Osteocyte (in vitro differentiated cells): ENCODE data around the gene GTF3C1. TPM values are rescaled to one million over a fixed set of nuclear protein-coding genes. Genes with fewer than 3 reads are reported as not detected.

ENCODE experiments used
- DNase-seq: peaks from one replicate; pipeline ENCODE4 v3.0.0; 2021; ENCODE audit warnings: mixed read lengths; ENCODE audit not compliant: unreplicated experiment; ENCODE audit errors: extremely low spot score
- H3K27ac Mint-ChIP-seq: one replicate; pipeline ENCODE4 v1.8.0; 2021; ENCODE audit warnings: mild to moderate bottlenecking, mixed read lengths; ENCODE audit not compliant: unreplicated experiment
- H3K27me3 Mint-ChIP-seq: one replicate; pipeline ENCODE4 v1.8.0; 2021; ENCODE audit warnings: mixed read lengths; ENCODE audit not compliant: unreplicated experiment
- H3K36me3 Mint-ChIP-seq: one replicate; pipeline ENCODE4 v1.8.0; 2021; ENCODE audit warnings: mixed read lengths; ENCODE audit not compliant: unreplicated experiment
- H3K4me1 Mint-ChIP-seq: one replicate; pipeline ENCODE4 v1.8.0; 2021; ENCODE audit warnings: mixed read lengths; ENCODE audit not compliant: unreplicated experiment
- H3K4me3 Mint-ChIP-seq: one replicate; pipeline ENCODE4 v1.8.0; 2021; ENCODE audit warnings: mild to moderate bottlenecking, moderate library complexity, mixed read lengths; ENCODE audit not compliant: unreplicated experiment
- H3K9me3 Mint-ChIP-seq: one replicate; pipeline ENCODE4 v1.8.0; 2021; ENCODE audit warnings: mixed read lengths; ENCODE audit not compliant: unreplicated experiment
- total RNA-seq: library from RNA; stranded (reverse); gene quantifications from 2 replicates; pipeline ENCODE4 v1.2.1, GENCODE V29; 2021
- TF ChIP-seq, protein P1 (sequence below): fragments of 200-600 bp; sonication (generic); IDR thresholded peaks from 2 replicates; pipeline ENCODE4 v1.5.0; 2021; ENCODE audit warnings: antibody characterized with exemption, mild to moderate bottlenecking, moderate library complexity

GTF3C1 gene
- total RNA-seq, 1 donor from 2014 or later = 92.3 TPM

- H3K4me1 Mint-ChIP-seq = peaks cover 21% of the 10 kb centered on the region
- H3K27ac Mint-ChIP-seq = no peak overlapping the region
- H3K27me3 Mint-ChIP-seq = no peaks in the 10 kb centered on the region
- peaks cover 47% of the 10 kb centered on the region for H3K36me3 Mint-ChIP-seq
- no peaks in the 10 kb centered on the region for H3K9me3 Mint-ChIP-seq
- no peak for DNase-seq
- no peak overlapping the region for H3K4me3 Mint-ChIP-seq
- TF ChIP-seq, protein P1, sequence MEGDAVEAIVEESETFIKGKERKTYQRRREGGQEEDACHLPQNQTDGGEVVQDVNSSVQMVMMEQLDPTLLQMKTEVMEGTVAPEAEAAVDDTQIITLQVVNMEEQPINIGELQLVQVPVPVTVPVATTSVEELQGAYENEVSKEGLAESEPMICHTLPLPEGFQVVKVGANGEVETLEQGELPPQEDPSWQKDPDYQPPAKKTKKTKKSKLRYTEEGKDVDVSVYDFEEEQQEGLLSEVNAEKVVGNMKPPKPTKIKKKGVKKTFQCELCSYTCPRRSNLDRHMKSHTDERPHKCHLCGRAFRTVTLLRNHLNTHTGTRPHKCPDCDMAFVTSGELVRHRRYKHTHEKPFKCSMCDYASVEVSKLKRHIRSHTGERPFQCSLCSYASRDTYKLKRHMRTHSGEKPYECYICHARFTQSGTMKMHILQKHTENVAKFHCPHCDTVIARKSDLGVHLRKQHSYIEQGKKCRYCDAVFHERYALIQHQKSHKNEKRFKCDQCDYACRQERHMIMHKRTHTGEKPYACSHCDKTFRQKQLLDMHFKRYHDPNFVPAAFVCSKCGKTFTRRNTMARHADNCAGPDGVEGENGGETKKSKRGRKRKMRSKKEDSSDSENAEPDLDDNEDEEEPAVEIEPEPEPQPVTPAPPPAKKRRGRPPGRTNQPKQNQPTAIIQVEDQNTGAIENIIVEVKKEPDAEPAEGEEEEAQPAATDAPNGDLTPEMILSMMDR = no peak
These were observed 5.0 kb downstream of the GTF3C1 start for GRCh38 chr16:27544671-27545070.

DNA sequence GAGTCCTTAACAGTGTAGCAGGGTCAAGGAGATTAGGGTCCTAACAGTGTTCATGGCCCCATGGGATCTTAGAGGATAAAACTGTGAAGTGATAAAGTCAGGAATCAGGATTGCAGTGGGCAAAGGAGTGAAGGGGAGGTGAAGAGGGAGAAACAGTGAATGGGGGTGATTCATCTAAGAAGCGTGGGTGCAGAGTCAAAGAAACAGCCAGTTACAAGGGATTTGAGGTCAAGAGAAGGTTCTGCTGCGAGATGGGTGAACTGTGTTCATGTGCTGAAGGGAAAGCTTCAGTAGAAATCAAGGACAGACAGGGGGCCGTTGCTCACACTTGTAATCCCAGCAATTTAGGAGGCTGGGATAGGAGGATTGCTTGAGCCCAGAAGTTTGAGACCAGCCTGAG lies 5.9 kb downstream of the GTF3C1 start:
- Mint-ChIP-seq H3K4me1 (peaks cover 16% of the 10 kb centered on the region), H3K9me3 (no peaks in the 10 kb centered on the region), H3K36me3 (peaks cover 53% of the 10 kb centered on the region), H3K4me3 (no peak overlapping the region), H3K27ac (no peak overlapping the region), H3K27me3 (no peaks in the 10 kb centered on the region)
- TF ChIP-seq, protein P1 = no peak
- DNase-seq = no peak

DNA sequence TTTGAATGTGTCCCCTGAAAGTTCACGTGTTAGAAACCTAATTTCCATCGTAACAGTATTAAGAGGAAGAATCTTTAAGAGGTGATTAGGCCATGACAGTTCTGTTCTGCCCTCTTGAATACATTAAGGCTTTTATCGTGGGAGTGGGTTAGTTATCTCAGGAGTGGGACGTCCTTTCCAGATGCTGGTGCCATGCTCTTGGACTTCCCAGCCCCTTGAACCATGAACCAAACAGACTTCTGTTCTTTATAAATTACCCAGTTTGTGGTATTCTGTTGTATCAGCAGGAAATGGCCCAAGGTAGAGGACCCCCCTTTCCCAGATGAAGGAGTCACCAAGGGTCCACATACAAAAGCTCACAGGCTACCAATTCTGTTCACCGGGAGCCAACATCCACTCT lies 10.1 kb downstream of the GTF3C1 start:
- peaks cover 69% of the 10 kb centered on the region for H3K36me3 Mint-ChIP-seq
- H3K4me1 Mint-ChIP-seq = no peaks in the 10 kb centered on the region

DNA sequence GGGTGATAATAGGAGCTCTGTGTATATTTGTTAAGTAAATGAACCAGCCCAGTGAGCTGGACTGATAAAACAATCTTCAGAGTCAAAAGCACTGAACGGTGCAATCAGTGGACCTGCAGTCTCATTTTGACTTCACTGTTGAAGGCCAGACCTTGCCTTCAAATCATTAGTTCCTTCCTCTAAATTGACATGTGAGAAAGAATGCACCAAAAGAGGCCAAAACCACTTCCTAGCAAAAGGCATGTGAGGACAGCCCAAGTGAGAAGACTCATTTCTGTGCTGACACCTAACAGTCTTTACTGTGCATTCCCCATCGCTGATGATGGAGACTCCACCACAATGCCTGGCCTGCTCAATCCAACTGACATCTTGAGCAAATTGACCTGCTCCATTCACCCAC lies 10.6 kb downstream of the GTF3C1 start:
- no peak overlapping the region for H3K4me3 Mint-ChIP-seq
- no peaks in the 10 kb centered on the region for H3K27me3 Mint-ChIP-seq
- DNase-seq = no peak
- H3K4me1 Mint-ChIP-seq = no peaks in the 10 kb centered on the region
- no peak overlapping the region for H3K27ac Mint-ChIP-seq
- TF ChIP-seq, protein P1 = no peak
- peaks cover 68% of the 10 kb centered on the region for H3K36me3 Mint-ChIP-seq
- no peaks in the 10 kb centered on the region for H3K9me3 Mint-ChIP-seq

More for the DNA sequence above, 10.1 kb downstream of the GTF3C1 start:
- TF ChIP-seq, protein P1 = no peak
- no peaks in the 10 kb centered on the region for H3K27me3 Mint-ChIP-seq
- H3K27ac Mint-ChIP-seq = no peak overlapping the region
- DNase-seq = no peak
- H3K4me3 Mint-ChIP-seq = no peak overlapping the region
- no peaks in the 10 kb centered on the region for H3K9me3 Mint-ChIP-seq

- H3K27me3 Mint-ChIP-seq = no peaks in the 10 kb centered on the region
- H3K27ac Mint-ChIP-seq = no peak overlapping the region
- H3K36me3 Mint-ChIP-seq = peaks cover 69% of the 10 kb centered on the region
- TF ChIP-seq, protein P1 = no peak
- DNase-seq = no peak
- no peaks in the 10 kb centered on the region for H3K4me1 Mint-ChIP-seq
- no peaks in the 10 kb centered on the region for H3K9me3 Mint-ChIP-seq
- no peak overlapping the region for H3K4me3 Mint-ChIP-seq
These were observed 11.2 kb downstream of the GTF3C1 start for GRCh38 chr16:27538528-27538927.
